Aorta (tissue), 5 donors: Measurements from ENCODE around the gene CDCA4. TPM values are rescaled to one million over a fixed set of nuclear protein-coding genes. Genes with fewer than 3 reads are reported as not detected.

ENCODE experiments used
- ATAC-seq: fragments of 200-7000 bp; cut with Tn5 transposase; one replicate; pipeline ENCODE4 v1.9.1; 2022; ENCODE audit warnings: moderate library complexity; ENCODE audit not compliant: low FRiP score
- DNase-seq, 2 donors: peaks; one replicate each; pipeline ENCODE4 v3.0.0-alpha.2; 2020
- H3K27ac ChIP-seq, 2 donors: one replicate each; pipeline ENCODE4 v1.5.1; 2013; ENCODE audit warnings: low read length in 2 of 2, mild to moderate bottlenecking in 2 of 2, moderate library complexity in 2 of 2, control low read depth in 1 of 2, inconsistent platforms in 1 of 2, low read depth in 1 of 2
- H3K27me3 ChIP-seq, 2 donors: one replicate each; pipeline ENCODE4 v1.6.1; 2013; ENCODE audit warnings: control low read depth in 1 of 2, low read length in 1 of 2, mild to moderate bottlenecking in 1 of 2, moderate library complexity in 1 of 2; ENCODE audit not compliant: insufficient read depth in 2 of 2, control insufficient read depth in 1 of 2
- H3K36me3 ChIP-seq, 2 donors: one replicate each; pipeline ENCODE4 v1.6.1; 2013; ENCODE audit warnings: control low read depth in 1 of 2, low read length in 1 of 2, mild to moderate bottlenecking in 1 of 2; ENCODE audit not compliant: insufficient read depth in 2 of 2, control insufficient read depth in 1 of 2
- H3K4me1 ChIP-seq, 2 donors: one replicate each; pipeline ENCODE4 v1.6.1; 2013; ENCODE audit warnings: low read length in 2 of 2, control low read depth in 1 of 2, mild to moderate bottlenecking in 1 of 2, moderate library complexity in 1 of 2; ENCODE audit not compliant: insufficient read depth in 2 of 2, control insufficient read depth in 1 of 2
- H3K4me3 ChIP-seq, 2 donors: one replicate each; pipeline ENCODE4 v1.5.1; 2013; ENCODE audit warnings: low read length in 2 of 2, control low read depth in 1 of 2, mild to moderate bottlenecking in 1 of 2
- H3K9me3 ChIP-seq: one replicate; pipeline ENCODE4 v1.6.1; 2013; ENCODE audit warnings: mild to moderate bottlenecking, low read length; ENCODE audit not compliant: control insufficient read depth
- WGBS, 2 donors: extraction: QIAGEN DNeasy Blood & Tissue Kit; methylation state at CpG; one replicate each; pipeline ENCODE4 v1.1.7; 2013; 5-methylcytosine and 5-hydroxymethylcytosine counted together
- intact Hi-C, 2 donors: fragments of 100-400 bp; cut with DNase I; formaldehyde crosslinking; loops; one replicate each; pipeline versions ENCODE4 v1.14.2 to v1.15.0; 2022
- polyA plus RNA-seq, 2 donors: library from polyadenylated mRNA; stranded (reverse); fragments of 200-250 nt; gene quantifications; one replicate each; pipeline ENCODE4 v1.2.3, GENCODE V29; 2013
- total RNA-seq, 2 donors: library from RNA; stranded (reverse); fragmentation: NEBNext Ultra II Directional; extraction: Animal tissue kit (Norgen Biotek cat#: 25700); gene quantifications; one replicate each; pipeline ENCODE4 v1.2.1, GENCODE V29; 2021
- donor health status: healthy with polysubstance abuse.
- donor health status: Bipolar disorder and iron deficiency.
- donor health status: DM: no; HTN: no; CAD: no.
- donor health status: DM: no; HTN: no; CAD: no.
- donor health status: DM: yes; HTN: yes; CAD: no.

CDCA4 gene
- total and polyA plus RNA-seq, 4 donors: 3.0 to 5.9 (median 3.9) TPM

DNA sequence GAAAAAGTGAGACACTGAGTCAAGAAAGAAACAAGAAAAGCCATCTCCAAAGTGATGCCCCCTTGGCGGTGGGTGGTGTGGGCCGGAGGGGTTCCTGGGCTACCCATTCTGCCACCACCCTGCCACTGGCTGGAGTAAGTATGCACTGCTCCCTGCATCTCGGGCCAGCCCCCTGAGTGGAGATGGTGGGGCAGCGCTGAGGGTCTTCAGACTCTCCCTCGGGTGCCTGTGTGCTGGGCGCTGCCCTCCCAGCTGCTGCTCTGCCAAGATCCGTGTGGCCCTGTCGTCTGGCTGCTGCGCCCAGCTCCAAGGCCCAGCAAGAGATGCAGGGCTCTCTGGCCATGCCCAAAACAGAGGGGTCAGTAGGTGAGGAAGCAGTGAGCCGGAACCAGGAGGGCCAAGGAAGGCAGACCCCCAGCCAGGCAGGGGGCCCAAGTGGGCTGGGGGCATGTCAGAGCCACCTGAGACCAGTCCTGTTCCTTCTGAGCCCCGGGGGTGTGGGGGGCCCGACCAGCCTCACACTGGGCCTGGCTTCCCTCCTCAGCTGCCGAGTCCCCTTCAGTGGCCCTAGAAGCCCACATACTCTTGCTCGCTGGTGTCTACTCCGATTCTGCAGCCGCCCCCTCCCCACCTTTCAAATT lies 39.2 kb upstream of the CDCA4 start:
- DNase-seq: no peak
- no peaks in the 10 kb centered on the region for H3K9me3 ChIP-seq
- intact Hi-C loops: no loop called here
- no peak overlapping the region for H3K27ac ChIP-seq
- no peak overlapping the region for H3K4me3 ChIP-seq
- no peaks in the 10 kb centered on the region for H3K4me1 ChIP-seq
- WGBS, 2 donors: 87 to 88% methylated on average over 16 of the region's 16 CpGs
- no peaks in the 10 kb centered on the region for H3K36me3 ChIP-seq
- H3K27me3 ChIP-seq: no peaks in the 10 kb centered on the region
- ATAC-seq: no peak

DNA sequence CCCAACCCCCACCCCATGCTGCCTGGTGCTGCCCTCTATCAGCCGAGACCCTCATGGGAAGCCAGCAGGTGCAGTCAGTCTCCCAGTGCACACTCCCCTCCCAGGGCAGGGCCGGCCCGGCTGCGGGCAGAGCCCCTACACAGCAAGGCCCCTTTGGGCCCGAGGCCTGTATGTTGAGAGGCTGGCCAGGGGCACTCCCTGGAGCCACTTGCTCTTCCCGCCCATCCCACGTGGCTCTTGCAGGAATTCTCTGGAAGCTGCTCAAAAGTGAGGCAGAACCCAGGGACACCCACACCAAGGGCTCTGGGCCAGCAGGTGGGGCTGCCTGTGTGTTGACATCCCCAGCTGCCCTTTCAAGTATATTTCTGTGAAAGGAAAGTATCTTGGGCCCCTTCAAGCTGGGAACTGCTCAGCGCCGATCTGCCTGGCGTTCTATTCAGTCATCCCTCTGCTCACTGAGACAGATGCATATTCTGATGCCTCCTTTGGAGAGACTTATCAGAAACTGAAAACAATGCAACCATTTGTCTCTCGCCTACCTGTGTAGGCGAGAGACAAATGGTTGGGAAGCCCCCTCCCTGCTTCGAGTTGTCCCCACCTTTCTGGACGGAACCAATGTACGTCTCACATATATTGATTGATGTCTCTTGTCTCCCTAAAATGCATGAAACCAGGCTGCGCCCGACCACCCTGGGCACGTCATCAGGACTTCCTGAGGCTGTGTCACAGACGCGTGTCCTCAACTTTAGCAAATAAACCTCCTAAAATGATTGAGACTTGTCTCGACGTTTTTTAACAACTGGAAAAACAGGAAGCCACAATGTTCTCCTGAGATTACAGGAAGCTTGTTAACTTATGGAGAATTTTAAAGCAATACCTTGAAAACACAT lies 38.4 kb upstream of the CDCA4 start:
- no peak overlapping the region for H3K4me3 ChIP-seq
- WGBS, 2 donors: 75 to 77% methylated on average over 21 to 22 of the region's 22 CpGs
- H3K27ac ChIP-seq: no peak overlapping the region
- H3K36me3 ChIP-seq: no peaks in the 10 kb centered on the region
- DNase-seq: no peak
- no peak for ATAC-seq
- no peaks in the 10 kb centered on the region for H3K9me3 ChIP-seq
- no peaks in the 10 kb centered on the region for H3K27me3 ChIP-seq
- no peaks in the 10 kb centered on the region for H3K4me1 ChIP-seq
- intact Hi-C loops: no loop called here

DNA sequence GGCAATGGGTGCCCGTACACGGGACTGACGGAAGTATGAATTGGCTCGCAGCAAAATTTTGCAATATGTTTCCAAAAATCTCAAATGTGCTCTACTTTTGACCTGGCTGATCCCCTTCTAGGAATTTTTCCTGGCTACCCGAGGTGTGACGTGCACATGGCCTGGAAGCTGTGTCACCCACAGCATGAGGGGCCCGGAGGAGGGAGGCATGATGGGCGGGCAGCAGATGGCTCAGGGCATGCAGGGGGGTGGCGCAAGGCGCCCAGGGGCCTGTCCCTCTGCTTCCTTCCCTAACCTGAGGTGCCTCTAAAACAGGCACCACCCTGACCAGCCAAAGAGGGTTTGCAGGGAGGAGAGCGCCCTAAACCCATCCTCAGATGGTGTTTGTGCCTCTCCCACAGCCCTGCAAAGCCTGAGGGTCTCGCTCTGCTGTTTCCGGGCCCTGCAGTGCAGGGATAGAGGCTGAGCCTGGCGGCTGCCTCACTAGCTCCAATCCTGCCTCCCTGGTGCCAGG lies 37.7 kb upstream of the CDCA4 start:
- intact Hi-C loops: no loop called here
- ATAC-seq: no peak

DNA sequence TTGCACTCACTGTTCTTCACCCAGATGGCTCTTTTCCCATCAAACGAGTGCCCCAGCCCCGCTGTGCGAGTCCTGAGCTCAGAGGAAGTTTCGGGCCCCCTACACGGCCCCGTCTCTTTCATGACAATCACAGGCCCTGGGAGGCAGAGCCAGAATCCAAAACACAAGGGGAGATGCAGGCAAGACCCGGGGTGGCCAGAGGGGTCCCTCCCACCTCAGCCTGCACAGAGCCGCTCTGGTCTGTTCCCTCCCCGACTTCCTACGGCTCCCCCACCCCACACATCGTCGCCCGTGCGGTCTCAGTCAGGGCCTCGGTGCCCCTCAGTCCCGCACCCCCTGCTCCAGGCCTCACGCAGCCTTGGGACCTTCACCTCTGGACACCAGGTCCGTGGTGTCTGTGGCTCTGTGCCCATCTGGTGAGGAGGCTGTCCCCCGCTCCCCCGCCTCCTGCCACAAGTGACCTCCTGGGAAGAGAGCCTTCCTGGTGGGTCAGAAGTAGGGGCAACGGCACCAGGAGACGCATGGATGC lies 35.5 kb upstream of the CDCA4 start:
- intact Hi-C loops: no loop called here

More for the DNA sequence above, 37.7 kb upstream of the CDCA4 start:
- Histone ChIP-seq H3K4me3 (no peak overlapping the region), H3K27ac (no peak overlapping the region), H3K27me3 (no peaks in the 10 kb centered on the region), H3K36me3 (no peaks in the 10 kb centered on the region), H3K4me1 (no peaks in the 10 kb centered on the region), H3K9me3 (no peaks in the 10 kb centered on the region)
- no peak for DNase-seq
- 86 to 89% methylated on average over 14 of the region's 14 CpGs for WGBS, 2 donors

DNA sequence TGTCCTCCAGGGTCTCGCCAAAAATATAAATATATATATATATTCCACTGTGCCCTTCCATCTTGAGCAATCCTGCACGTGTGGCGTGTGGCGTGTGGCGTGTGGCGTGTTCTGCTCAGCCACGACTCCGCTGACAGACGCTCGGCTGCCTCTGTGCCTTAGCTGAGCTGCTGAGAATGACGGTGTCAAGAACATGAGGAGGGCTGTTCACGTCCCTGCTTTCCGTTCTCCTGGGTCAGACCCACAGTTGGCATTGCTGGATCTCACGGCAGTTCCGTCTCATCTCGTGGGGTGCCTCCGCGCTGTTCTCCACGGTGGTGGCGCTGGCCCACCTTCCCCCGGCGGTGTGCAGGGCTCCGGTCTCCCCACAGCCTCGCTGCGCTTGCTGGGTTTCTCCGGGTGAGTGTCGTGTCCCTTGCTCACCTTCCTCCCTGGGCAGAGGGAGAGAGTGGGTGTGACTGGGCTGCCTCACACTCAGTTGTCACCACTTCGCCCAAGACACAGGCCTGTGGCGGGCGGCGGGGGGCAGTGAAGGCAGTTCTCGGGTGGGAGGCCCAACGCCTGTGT lies 34.9 kb upstream of the CDCA4 start:
- Histone ChIP-seq H3K9me3 (no peaks in the 10 kb centered on the region), H3K4me1 (no peaks in the 10 kb centered on the region), H3K4me3 (no peak overlapping the region), H3K36me3 (no peaks in the 10 kb centered on the region), H3K27ac (no peak overlapping the region), H3K27me3 (no peaks in the 10 kb centered on the region)
- intact Hi-C loops: no loop called here
- WGBS, 2 donors: 64 to 70% methylated on average over 31 to 33 of the region's 33 CpGs
- no peak for DNase-seq
- ATAC-seq: no peak

More for the DNA sequence above, 35.5 kb upstream of the CDCA4 start:
- H3K9me3 ChIP-seq: no peaks in the 10 kb centered on the region
- no peak overlapping the region for H3K4me3 ChIP-seq
- no peak overlapping the region for H3K27ac ChIP-seq
- DNase-seq (no peak), ATAC-seq (no peak)
- 70 to 71% methylated on average over 22 of the region's 22 CpGs for WGBS, 2 donors
- H3K4me1 ChIP-seq: no peaks in the 10 kb centered on the region
- no peaks in the 10 kb centered on the region for H3K36me3 ChIP-seq
- H3K27me3 ChIP-seq: no peaks in the 10 kb centered on the region

DNA sequence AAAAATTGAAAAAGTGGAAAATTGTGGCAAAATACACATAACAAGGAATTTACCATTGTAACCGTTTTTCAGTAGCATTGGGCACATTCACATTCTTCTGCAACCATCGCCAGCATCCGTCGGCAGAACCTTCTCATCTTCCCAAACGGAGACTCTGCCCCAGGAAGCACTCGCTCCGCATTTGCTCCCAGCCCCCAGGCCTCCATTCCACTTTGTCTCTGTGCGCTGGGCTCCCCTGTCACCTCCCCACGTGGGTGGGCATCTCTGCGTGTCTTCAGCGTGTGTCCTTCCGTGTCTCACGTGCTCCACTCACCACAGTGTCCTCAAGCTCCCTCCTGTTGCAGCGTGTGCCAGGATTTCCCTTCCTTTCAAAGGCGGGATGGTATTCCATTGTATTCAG lies 34.5 kb upstream of the CDCA4 start:
- Histone ChIP-seq H3K9me3 (no peaks in the 10 kb centered on the region), H3K27ac (no peak overlapping the region), H3K4me1 (no peaks in the 10 kb centered on the region), H3K36me3 (no peaks in the 10 kb centered on the region), H3K4me3 (no peak overlapping the region), H3K27me3 (no peaks in the 10 kb centered on the region)
- DNase-seq (no peak), ATAC-seq (no peak)
- WGBS, 2 donors: 56 to 65% methylated on average over 15 of the region's 15 CpGs
- intact Hi-C loops: no loop called here

DNA sequence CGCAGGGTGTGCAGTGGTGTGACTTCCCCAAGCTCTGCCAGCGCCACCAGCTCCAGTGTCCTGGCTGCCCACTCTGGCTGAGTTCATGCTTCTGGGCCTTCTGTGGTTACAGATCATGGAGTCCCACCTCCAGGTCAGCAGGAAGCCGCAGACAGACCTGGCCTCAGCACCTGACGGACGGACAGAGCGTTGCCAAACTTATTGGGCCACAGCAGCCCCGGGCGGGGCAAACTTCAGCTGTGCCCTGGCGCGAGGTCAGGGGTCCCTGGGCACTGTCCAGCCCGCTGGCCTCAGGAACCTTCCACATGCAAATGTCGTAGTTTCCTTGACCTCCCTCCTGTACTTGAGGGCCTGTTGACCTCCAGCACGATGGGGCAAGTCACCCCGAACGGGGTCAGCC lies 33.1 kb upstream of the CDCA4 start:
- Histone ChIP-seq H3K36me3 (no peaks in the 10 kb centered on the region), H3K9me3 (no peaks in the 10 kb centered on the region), H3K27me3 (no peaks in the 10 kb centered on the region), H3K4me3 (no peak overlapping the region), H3K4me1 (no peaks in the 10 kb centered on the region), H3K27ac (no peak overlapping the region)
- DNase-seq (no peak), ATAC-seq (no peak)
- 92 to 94% methylated on average over 15 of the region's 15 CpGs for WGBS, 2 donors
- intact Hi-C loops: no loop called here

DNA sequence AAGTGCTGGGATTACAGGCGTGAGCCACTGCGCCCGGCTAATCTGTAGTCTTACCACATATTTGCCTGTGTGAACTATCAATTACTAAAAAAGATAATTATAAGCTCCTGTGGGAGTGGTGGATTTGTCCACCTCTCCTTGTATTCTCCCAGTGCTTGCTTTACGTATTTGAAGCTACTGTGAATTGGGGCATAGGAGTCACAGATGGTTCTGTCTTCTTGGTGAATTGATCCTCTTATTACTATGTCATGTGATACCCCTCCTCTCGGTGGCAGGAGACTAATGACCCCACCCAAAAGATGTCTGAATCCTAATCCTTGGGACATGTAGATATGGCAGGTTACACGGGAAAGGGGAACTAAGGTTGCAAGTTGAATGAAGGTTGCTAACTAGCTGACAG lies 32.5 kb upstream of the CDCA4 start:
- Histone ChIP-seq H3K9me3 (no peaks in the 10 kb centered on the region), H3K4me3 (no peak overlapping the region), H3K27ac (no peak overlapping the region), H3K4me1 (no peaks in the 10 kb centered on the region), H3K36me3 (no peaks in the 10 kb centered on the region), H3K27me3 (no peaks in the 10 kb centered on the region)
- 87% methylated on average over 6 of the region's 6 CpGs for WGBS, 2 donors
- ATAC-seq (no peak), DNase-seq (no peak)
- intact Hi-C loops: no loop called here
